ENCODE results near the gene PICK1. TPM values are rescaled to one million over a fixed set of nuclear protein-coding genes. Genes with fewer than 3 reads are reported as not detected.

Gene PICK1
- total and polyA plus RNA-seq, 2 of the 13 experiments (the other 11 are each of a cell fraction or from before 2014, with no cell fraction given): 19.3 to 25.3 TPM

GRCh38 chr22:38056969-38057891 lies at the start of gene PICK1 (continued):
- TF ChIP-seq HCFC1 (IDR thresholded peaks at IDR 0.05; ENCODE audit: low read depth, low read length) (peak; percentile 44), ELF1 (CRISPR knock-in tag; IDR thresholded peaks at IDR 0.05) (peak; percentile 96), ZNF572 (CRISPR knock-in tag; IDR thresholded peaks at IDR 0.05) (no peak), IRF2 (CRISPR knock-in tag; IDR thresholded peaks at IDR 0.05) (peak; percentile 48; the same call in 1 of the 2 replicates), KDM5B (CRISPR knock-in tag; IDR thresholded peaks at IDR 0.05; ENCODE audit: borderline replicate concordance) (peak; percentile 66; the same call in 1 of the 2 replicates), HOXD1 (CRISPR knock-in tag; IDR thresholded peaks at IDR 0.05) (0 out of 2 replicates have a peak, but pooled peaks have one; percentile 57), ERF (CRISPR knock-in tag; IDR thresholded peaks at IDR 0.05) (peak; percentile 64; the same call in 1 of the 2 replicates), DNMT3B (CRISPR knock-in tag; conservative IDR thresholded peaks at IDR 0.05) (0 out of 2 replicates have a peak, but pooled peaks have one; percentile 32), GATAD1 (CRISPR knock-in tag; IDR thresholded peaks at IDR 0.05) (peak; percentile 87), FOXJ3 (CRISPR knock-in tag; IDR thresholded peaks at IDR 0.05; ENCODE audit: borderline replicate concordance) (peak; percentile 38; the same call in 1 of the 2 replicates), SALL2 (CRISPR knock-in tag; IDR thresholded peaks at IDR 0.05) (0 out of 2 replicates have a peak, but pooled peaks have one; percentile 19), ZNF331 (CRISPR knock-in tag; IDR thresholded peaks at IDR 0.05) (peak; percentile 9; the same call in 1 of the 2 replicates), PHF8 (CRISPR knock-in tag; IDR thresholded peaks at IDR 0.05) (peak; percentile 79), ASH2L (IDR thresholded peaks at IDR 0.05; ENCODE audit: insufficient read length, low read depth, low read length) (peak; percentile 75), GFI1 (CRISPR knock-in tag; IDR thresholded peaks at IDR 0.05; ENCODE audit: borderline replicate concordance) (peak; percentile 38; the same call in 1 of the 2 replicates), IRX3 (CRISPR knock-in tag; IDR thresholded peaks at IDR 0.05; ENCODE audit: borderline replicate concordance, low read depth) (no peak), TP53 (CRISPR knock-in tag; conservative IDR thresholded peaks at IDR 0.05) (0 out of 2 replicates have a peak, but pooled peaks have one; percentile 26), ZNF605 (CRISPR knock-in tag; IDR thresholded peaks at IDR 0.05) (0 out of 2 replicates have a peak, but pooled peaks have one; percentile 21), ZZZ3 (CRISPR knock-in tag; IDR thresholded peaks at IDR 0.05; ENCODE audit: borderline replicate concordance) (peak; percentile 62; the same call in 1 of the 2 replicates), NR0B2 (CRISPR knock-in tag; IDR thresholded peaks at IDR 0.05) (peak; percentile 75; the same call in 1 of the 2 replicates), KMT2A (CRISPR knock-in tag; IDR thresholded peaks at IDR 0.05) (peak; percentile 23; the same call in 1 of the 2 replicates), ZMYM3 (CRISPR knock-in tag; IDR thresholded peaks at IDR 0.05) (peak; percentile 29; the same call in 1 of the 2 replicates), ZNF547 (CRISPR knock-in tag; IDR thresholded peaks at IDR 0.05) (peak; percentile 48; the same call in 1 of the 2 replicates), ZNF44 (CRISPR knock-in tag; IDR thresholded peaks at IDR 0.05) (0 out of 2 replicates have a peak, but pooled peaks have one; percentile 23), ARID2 (CRISPR knock-in tag; IDR thresholded peaks at IDR 0.05; ENCODE audit: borderline replicate concordance) (no peak), SIN3A (IDR thresholded peaks at IDR 0.05; ENCODE audit: borderline replicate concordance, low read depth, low read length) (peak; percentile 79; the same call in 1 of the 2 replicates), ZNF792 (CRISPR knock-in tag; IDR thresholded peaks at IDR 0.05) (no peak), POGZ (CRISPR knock-in tag; IDR thresholded peaks at IDR 0.05) (peak; percentile 76)
- TF ChIP-seq, protein P1, sequence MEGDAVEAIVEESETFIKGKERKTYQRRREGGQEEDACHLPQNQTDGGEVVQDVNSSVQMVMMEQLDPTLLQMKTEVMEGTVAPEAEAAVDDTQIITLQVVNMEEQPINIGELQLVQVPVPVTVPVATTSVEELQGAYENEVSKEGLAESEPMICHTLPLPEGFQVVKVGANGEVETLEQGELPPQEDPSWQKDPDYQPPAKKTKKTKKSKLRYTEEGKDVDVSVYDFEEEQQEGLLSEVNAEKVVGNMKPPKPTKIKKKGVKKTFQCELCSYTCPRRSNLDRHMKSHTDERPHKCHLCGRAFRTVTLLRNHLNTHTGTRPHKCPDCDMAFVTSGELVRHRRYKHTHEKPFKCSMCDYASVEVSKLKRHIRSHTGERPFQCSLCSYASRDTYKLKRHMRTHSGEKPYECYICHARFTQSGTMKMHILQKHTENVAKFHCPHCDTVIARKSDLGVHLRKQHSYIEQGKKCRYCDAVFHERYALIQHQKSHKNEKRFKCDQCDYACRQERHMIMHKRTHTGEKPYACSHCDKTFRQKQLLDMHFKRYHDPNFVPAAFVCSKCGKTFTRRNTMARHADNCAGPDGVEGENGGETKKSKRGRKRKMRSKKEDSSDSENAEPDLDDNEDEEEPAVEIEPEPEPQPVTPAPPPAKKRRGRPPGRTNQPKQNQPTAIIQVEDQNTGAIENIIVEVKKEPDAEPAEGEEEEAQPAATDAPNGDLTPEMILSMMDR (CRISPR knock-in tag; IDR thresholded peaks at IDR 0.05): peak; percentile 27; the same call in 1 of the 2 replicates

All from HepG2 (cell line).